ENCODE data around the gene RTN4RL1. TPM values are rescaled to one million over a fixed set of nuclear protein-coding genes. Genes with fewer than 3 reads are reported as not detected.

The RTN4RL1 gene
- total RNA-seq, 1 donor from 2014 or later = 4.0 TPM

DNA sequence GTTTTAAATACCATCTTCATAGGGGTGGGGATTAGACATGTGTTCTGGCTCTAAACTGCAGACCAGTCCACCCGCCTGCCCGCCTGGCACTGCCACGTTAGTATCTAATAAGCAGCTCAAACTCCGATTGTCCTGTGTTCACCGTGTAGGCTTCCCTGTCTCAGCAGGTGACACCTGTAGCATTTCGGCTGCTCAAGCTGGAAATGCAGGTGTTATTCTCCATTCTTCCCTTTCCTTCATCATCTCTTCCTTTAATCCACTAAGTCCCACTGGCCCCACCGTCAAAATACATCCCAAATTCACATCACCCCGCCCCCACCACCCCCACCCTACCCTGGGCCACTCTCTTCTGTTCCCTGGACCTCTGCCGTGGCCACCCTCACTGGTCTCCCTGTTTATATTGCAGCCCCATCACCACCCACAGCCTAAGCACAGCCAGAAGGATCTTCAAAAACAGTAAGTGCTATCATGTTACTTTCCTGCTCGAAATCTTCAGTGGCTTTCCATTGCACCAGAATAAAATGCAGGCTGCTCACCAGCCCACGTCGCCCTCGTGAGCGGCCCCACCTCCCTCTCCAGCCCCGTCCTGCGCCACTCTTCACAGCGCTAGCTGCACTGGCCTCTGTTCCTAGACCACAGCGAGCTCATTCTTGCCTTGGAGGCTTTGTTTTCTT lies 65.1 kb downstream of the RTN4RL1 start:
- H3K4me1 ChIP-seq = peaks cover 18% of the 10 kb centered on the region
- peak overlapping the region; percentile 25 for H3K4me3 ChIP-seq
- H3K9me3 ChIP-seq (replicated peaks) = no peaks in the 10 kb centered on the region
- DNase-seq = no peak
- intact Hi-C loops (cut with micrococcal nuclease) = no loop called here
- H3K27ac ChIP-seq (replicated peaks) = no peak overlapping the region
- no peaks in the 10 kb centered on the region for H3K36me3 ChIP-seq
- H3K27me3 ChIP-seq (ENCODE audit: low read depth) = no peaks in the 10 kb centered on the region
- TF ChIP-seq, protein P1, sequence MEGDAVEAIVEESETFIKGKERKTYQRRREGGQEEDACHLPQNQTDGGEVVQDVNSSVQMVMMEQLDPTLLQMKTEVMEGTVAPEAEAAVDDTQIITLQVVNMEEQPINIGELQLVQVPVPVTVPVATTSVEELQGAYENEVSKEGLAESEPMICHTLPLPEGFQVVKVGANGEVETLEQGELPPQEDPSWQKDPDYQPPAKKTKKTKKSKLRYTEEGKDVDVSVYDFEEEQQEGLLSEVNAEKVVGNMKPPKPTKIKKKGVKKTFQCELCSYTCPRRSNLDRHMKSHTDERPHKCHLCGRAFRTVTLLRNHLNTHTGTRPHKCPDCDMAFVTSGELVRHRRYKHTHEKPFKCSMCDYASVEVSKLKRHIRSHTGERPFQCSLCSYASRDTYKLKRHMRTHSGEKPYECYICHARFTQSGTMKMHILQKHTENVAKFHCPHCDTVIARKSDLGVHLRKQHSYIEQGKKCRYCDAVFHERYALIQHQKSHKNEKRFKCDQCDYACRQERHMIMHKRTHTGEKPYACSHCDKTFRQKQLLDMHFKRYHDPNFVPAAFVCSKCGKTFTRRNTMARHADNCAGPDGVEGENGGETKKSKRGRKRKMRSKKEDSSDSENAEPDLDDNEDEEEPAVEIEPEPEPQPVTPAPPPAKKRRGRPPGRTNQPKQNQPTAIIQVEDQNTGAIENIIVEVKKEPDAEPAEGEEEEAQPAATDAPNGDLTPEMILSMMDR (IDR thresholded peaks at IDR 0.05; ENCODE audit: borderline replicate concordance) = no peak

DNA sequence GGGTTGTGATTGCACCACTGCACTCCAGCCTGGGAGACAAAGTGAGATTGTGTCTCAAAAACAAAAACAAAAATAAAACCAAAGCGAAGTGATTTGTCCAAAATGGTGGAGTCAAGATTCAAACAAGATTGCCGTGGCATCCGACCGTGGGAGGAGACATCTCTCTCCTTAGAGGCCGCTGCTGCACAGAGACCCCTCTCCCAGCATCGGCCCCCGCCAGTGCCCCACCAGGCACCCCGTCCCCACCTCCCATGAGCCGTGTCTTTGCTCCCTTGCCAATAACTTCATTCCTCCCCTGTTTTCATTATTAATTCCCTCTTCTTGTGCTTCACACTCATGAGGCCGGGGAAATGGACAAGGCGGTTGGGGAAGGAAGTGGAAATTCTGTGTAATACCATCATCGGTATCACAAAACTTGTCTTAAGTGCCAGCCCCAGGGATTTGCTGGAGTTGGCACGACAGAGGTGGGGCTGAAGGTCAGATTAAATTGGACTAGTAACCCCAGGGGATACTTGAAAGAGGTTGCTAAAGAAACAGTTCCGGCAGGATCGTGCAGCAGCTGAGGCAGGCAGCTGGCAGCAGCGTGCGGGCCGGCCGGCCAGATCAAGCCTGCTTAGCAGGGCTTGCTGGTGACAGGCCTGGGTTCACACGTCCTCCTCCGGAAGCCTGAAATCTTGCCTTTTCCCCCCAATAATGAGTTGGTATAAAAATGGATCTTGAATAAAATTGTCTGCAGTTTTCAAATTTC lies 66.8 kb downstream of the RTN4RL1 start:
- no peaks in the 10 kb centered on the region for H3K36me3 ChIP-seq
- no peaks in the 10 kb centered on the region for H3K27me3 ChIP-seq (ENCODE audit: low read depth)
- no peak for DNase-seq
- no peak overlapping the region for H3K27ac ChIP-seq (replicated peaks)
- H3K4me1 ChIP-seq = peaks cover 18% of the 10 kb centered on the region
- no peaks in the 10 kb centered on the region for H3K9me3 ChIP-seq (replicated peaks)
- intact Hi-C loops (cut with micrococcal nuclease) = no loop called here
- TF ChIP-seq, protein P1 (IDR thresholded peaks at IDR 0.05; ENCODE audit: borderline replicate concordance) = no peak
- H3K4me3 ChIP-seq = no peak overlapping the region

DNA sequence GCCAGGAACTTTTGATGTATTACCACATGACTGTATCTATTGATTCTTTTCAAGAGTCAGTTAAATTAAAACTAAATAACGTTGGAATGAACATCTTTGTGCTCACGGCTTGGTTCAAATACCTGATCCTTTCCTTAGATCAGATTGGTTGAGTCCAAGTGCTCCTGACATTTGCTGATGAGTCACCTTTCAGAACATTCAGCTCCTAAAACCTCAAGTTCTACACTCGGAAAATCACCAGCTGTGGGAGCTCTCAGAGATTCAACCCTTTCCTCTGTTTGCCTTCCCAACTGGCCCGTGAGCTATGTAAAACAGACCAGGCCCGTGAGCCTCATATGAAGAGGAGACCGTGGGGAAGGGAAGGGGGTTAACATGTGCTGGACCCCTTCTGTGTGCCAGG lies 68.1 kb downstream of the RTN4RL1 start:
- no peak for DNase-seq
- TF ChIP-seq, protein P1 (IDR thresholded peaks at IDR 0.05; ENCODE audit: borderline replicate concordance) = no peak
- H3K9me3 ChIP-seq (replicated peaks) = no peaks in the 10 kb centered on the region
- no peak overlapping the region for H3K4me3 ChIP-seq
- no peak overlapping the region for H3K27ac ChIP-seq (replicated peaks)
- no peaks in the 10 kb centered on the region for H3K36me3 ChIP-seq
- intact Hi-C loops (cut with micrococcal nuclease) = no loop called here
- no peaks in the 10 kb centered on the region for H3K27me3 ChIP-seq (ENCODE audit: low read depth)
- peaks cover 18% of the 10 kb centered on the region for H3K4me1 ChIP-seq

DNA sequence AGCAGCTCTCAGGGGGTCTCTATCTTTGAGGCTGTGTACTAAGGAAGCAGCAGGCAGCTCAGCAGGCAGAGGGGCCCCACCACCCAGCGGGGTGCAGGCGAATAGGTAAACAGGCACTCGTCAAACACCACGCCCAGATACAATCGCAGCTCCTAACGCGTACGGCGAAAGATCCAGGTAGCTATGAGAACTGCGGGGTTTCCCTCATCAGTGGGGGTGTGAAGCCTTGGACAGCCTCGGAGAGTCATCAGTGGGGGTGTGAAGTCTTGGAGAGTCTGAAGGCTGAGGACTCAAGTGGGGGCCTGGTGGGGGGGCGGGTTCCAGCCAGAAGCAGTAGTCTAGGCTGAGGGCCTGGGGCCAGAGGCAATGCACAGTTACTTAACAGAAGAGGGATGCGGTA lies 69.0 kb downstream of the RTN4RL1 start:
- H3K4me3 ChIP-seq = no peak overlapping the region
- intact Hi-C loops (cut with micrococcal nuclease) = no loop called here
- TF ChIP-seq, protein P1 (IDR thresholded peaks at IDR 0.05; ENCODE audit: borderline replicate concordance) = no peak
- H3K27me3 ChIP-seq (ENCODE audit: low read depth) = no peaks in the 10 kb centered on the region
- no peak overlapping the region for H3K27ac ChIP-seq (replicated peaks)
- peaks cover 16% of the 10 kb centered on the region for H3K4me1 ChIP-seq
- no peaks in the 10 kb centered on the region for H3K9me3 ChIP-seq (replicated peaks)
- no peak for DNase-seq
- no peaks in the 10 kb centered on the region for H3K36me3 ChIP-seq

DNA sequence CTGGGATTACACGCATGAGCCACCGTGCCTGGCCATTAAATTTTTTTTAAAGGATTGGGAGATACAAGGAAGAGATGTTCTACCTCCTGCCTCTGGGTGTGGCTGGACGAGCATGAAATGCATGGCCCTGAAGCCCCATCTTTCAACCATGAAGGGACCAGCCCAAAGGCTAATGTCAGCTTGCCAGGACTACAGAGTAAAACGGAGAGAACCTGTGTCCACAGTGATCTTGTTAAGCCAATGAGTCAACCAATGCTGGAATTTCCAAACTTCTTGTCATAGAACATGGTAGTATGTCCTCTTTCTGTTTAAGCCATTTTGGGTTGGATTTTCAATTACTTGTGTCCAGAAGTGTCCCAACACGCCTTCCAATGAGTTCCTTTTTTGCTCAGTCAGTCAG lies 71.3 kb downstream of the RTN4RL1 start:
- Histone ChIP-seq H3K4me3 (no peak overlapping the region), H3K36me3 (no peaks in the 10 kb centered on the region), H3K27me3 (ENCODE audit: low read depth) (no peaks in the 10 kb centered on the region), H3K27ac (replicated peaks) (no peak overlapping the region), H3K9me3 (replicated peaks) (no peaks in the 10 kb centered on the region), H3K4me1 (peaks cover 8% of the 10 kb centered on the region)
- no peak for DNase-seq
- TF ChIP-seq, protein P1 (IDR thresholded peaks at IDR 0.05; ENCODE audit: borderline replicate concordance) = no peak
- intact Hi-C loops (cut with micrococcal nuclease) = no loop called here
